K562 (cell line): Measurements from ENCODE around the gene C1R. TPM values are rescaled to one million over a fixed set of nuclear protein-coding genes. Genes with fewer than 3 reads are reported as not detected.

Source experiments
- ATAC-seq: fragments of 200-7000 bp; cut with Tn5 transposase; 3 replicates; pipeline ENCODE4 v1.9.1; 2020; ENCODE audit warnings: moderate library complexity
- BruUV-seq: library from RNA; stranded (reverse); fragments of 400-500 nt; replicated peaks from 2 replicates; lab custom pipeline; 2021; lab: Mats Ljungman, UMichigan
- CTCF ChIA-PET: fragments of 300-600 bp; formaldehyde crosslinking; extraction: SDS; loops from one replicate; lab custom pipeline; 2021; ENCODE audit warnings: low intra/inter-chr PET ratio; lab: Yijun Ruan, JAX
- POLR2A ChIA-PET: fragments of 300-600, 350-650 bp; sonication (Branson Sonifier 250); formaldehyde crosslinking; extraction: SDS; loops from one replicate; lab custom pipeline; 2021; ENCODE audit warnings: antibody characterized with exemption, inconsistent platforms; lab: Yijun Ruan, JAX
- DNase-seq, 4 experiments: peaks; one replicate each; pipeline versions ENCODE4 v3.0.0 to v3.0.0-alpha.2; 2011 to 2018; ENCODE audit warnings: low spot score in 3 of 4, mixed read lengths in 3 of 4; ENCODE audit errors: extremely low read depth in 1 of 4
- FAIRE-seq: peaks from 2 replicates; lab custom pipeline; 2011; peaks lifted over from hg19 to GRCh38; lab: Jason Lieb, UNC
- H2AFZ ChIP-seq: 2 replicates; pipeline ENCODE4 v1.6.0; 2011; ENCODE audit warnings: low read depth, low read length, control low read depth, inconsistent platforms
- H3K27ac ChIP-seq: fragments of 200-600 bp; 3 replicates; pipeline ENCODE4 v1.8.0; 2011; ENCODE audit warnings: low read depth, mild to moderate bottlenecking, control low read depth, inconsistent platforms, low read length, moderate library complexity, mixed read lengths; ENCODE audit errors: extremely low read depth
- H3K27me3 ChIP-seq, 2 experiments: fragments of 300-600 bp in 1 of 2; 2 replicates in 1 of 2; 3 replicates in 1 of 2; pipeline versions ENCODE4 v1.6.0 to v1.8.0; 2011; ENCODE audit warnings: inconsistent platforms in 2 of 2, low read length in 2 of 2, mild to moderate bottlenecking in 1 of 2, mixed read lengths in 1 of 2, moderate library complexity in 1 of 2; ENCODE audit not compliant: control insufficient read depth in 2 of 2, insufficient read depth in 2 of 2
- H3K36me3 ChIP-seq: fragments of 300-600 bp; 3 replicates; pipeline ENCODE4 v1.8.0; 2011; ENCODE audit warnings: mild to moderate bottlenecking, low read length, inconsistent platforms; ENCODE audit not compliant: control insufficient read depth, insufficient read depth
- H3K4me1 ChIP-seq, 2 experiments: fragments of 200-600 bp in 1 of 2; replicated peaks in 1 of 2; 2 replicates in 1 of 2; 3 replicates in 1 of 2; pipeline versions ENCODE4 v1.5.1 to v1.8.0; 2011; ENCODE audit warnings: inconsistent platforms in 2 of 2, low read length in 2 of 2, mild to moderate bottlenecking in 1 of 2, mixed read lengths in 1 of 2, moderate library complexity in 1 of 2; ENCODE audit not compliant: control insufficient read depth in 2 of 2, insufficient read depth in 2 of 2
- H3K4me2 ChIP-seq: 2 replicates; pipeline ENCODE4 v1.6.1; 2011; ENCODE audit warnings: low read length, control low read depth, inconsistent platforms, mixed read lengths; ENCODE audit not compliant: insufficient read depth
- H3K4me3 ChIP-seq: fragments of 200-600 bp; sonication (generic), shearing (Covaris generic); 2 replicates; pipeline ENCODE4 v1.5.1; 2016; ENCODE audit warnings: control low read depth, inconsistent platforms
- H3K79me2 ChIP-seq: fragments of 200-600 bp; 3 replicates; pipeline ENCODE4 v1.8.0; 2011; ENCODE audit warnings: low read length, inconsistent platforms; ENCODE audit not compliant: control insufficient read depth, insufficient read depth
- H3K9ac ChIP-seq, 2 experiments: 2 replicates each; pipeline versions ENCODE4 v1.6.0 to v1.6.1; 2011; ENCODE audit warnings: low read depth in 2 of 2, low read length in 2 of 2, control low read depth in 1 of 2, inconsistent platforms in 1 of 2, mild to moderate bottlenecking in 1 of 2, mixed read lengths in 1 of 2; ENCODE audit not compliant: insufficient read depth in 1 of 2
- H3K9me1 ChIP-seq: one replicate; pipeline ENCODE4 v1.6.0; 2011; ENCODE audit warnings: inconsistent platforms, mild to moderate bottlenecking, low read length, moderate library complexity; ENCODE audit not compliant: control insufficient read depth, insufficient read depth
- H3K9me3 ChIP-seq: replicated peaks from 2 replicates; pipeline ENCODE4 v1.5.1; 2011; ENCODE audit warnings: low read depth, low read length, inconsistent platforms; ENCODE audit not compliant: control insufficient read depth, insufficient read depth
- H4K20me1 ChIP-seq: replicated peaks from 2 replicates; pipeline ENCODE4 v1.6.1; 2011; ENCODE audit warnings: low read length, inconsistent platforms, mixed read lengths; ENCODE audit not compliant: control insufficient read depth, insufficient read depth
- DACH1 ChIP-seq: fragments of 450-650 bp; IDR thresholded peaks from 2 replicates; pipeline ENCODE4 v1.6.1; 2018; ENCODE audit not compliant: partially characterized antibody
- HCFC1 ChIP-seq: IDR thresholded peaks from 2 replicates; pipeline ENCODE4 v1.6.1; 2012; ENCODE audit warnings: low read depth, low read length, improper control_type of control experiment
- PHB2 ChIP-seq: fragments of 450-650 bp; IDR thresholded peaks from 2 replicates; pipeline ENCODE4 v1.6.1; 2017; ENCODE audit warnings: low read depth
- SAFB2 ChIP-seq: fragments of 200-400 bp; formaldehyde crosslinking; IDR thresholded peaks from 2 replicates; pipeline ENCODE4 v1.6.1; 2018; ENCODE audit warnings: borderline replicate concordance, low read length, low read depth, moderate library complexity; ENCODE audit not compliant: severe bottlenecking
- SLC30A9 ChIP-seq: fragments of 250-450 bp; sonication (Bioruptor Pico); IDR thresholded peaks from 2 replicates; pipeline ENCODE4 v1.8.0; 2022; ENCODE audit warnings: mild to moderate bottlenecking, moderate library complexity
- TSC22D4 ChIP-seq: fragments of 450-650 bp; IDR thresholded peaks from 2 replicates; pipeline ENCODE4 v1.6.1; 2016; ENCODE audit warnings: missing genetic modification characterization, missing biosample characterization, control low read depth
- XRCC3 ChIP-seq: fragments of 450-650 bp; IDR thresholded peaks from 2 replicates; pipeline ENCODE4 v1.6.1; 2017; ENCODE audit warnings: mild to moderate bottlenecking, moderate library complexity
- ZBTB7A ChIP-seq: IDR thresholded peaks from 2 replicates; pipeline ENCODE4 v1.6.1; 2011; ENCODE audit warnings: low read depth, mild to moderate bottlenecking, low read length, moderate library complexity, borderline replicate concordance; ENCODE audit not compliant: control insufficient read depth
- ZBTB8A ChIP-seq: fragments of 450-650 bp; IDR thresholded peaks from 2 replicates; pipeline ENCODE4 v1.6.1; 2018; ENCODE audit warnings: mild to moderate bottlenecking, moderate library complexity; ENCODE audit not compliant: partially characterized antibody
- ZNF23 ChIP-seq: fragments of 250-450 bp; sonication (Bioruptor Pico); IDR thresholded peaks from 2 replicates; pipeline ENCODE4 v1.4.0; 2020; ENCODE audit warnings: mild to moderate bottlenecking
- ZNF57 ChIP-seq: fragments of 450-650 bp; formaldehyde crosslinking; IDR thresholded peaks from 2 replicates; pipeline ENCODE4 v1.4.0; 2020; ENCODE audit warnings: mild to moderate bottlenecking, moderate library complexity
- ZNF717 ChIP-seq: fragments of 250-450 bp; sonication (Bioruptor Pico); IDR thresholded peaks from 2 replicates; pipeline ENCODE4 v1.5.0; 2021
- WGBS: fragments of 100-300 bp; shearing (Covaris generic); methylation state at CpG from one replicate; pipeline ENCODE4 v1.1.6; 2016; ENCODE audit warnings: low coverage, mixed read lengths; ENCODE audit not compliant: insufficient coverage; ENCODE audit errors: missing lambda C conversion rate; 5-methylcytosine and 5-hydroxymethylcytosine counted together
- in situ Hi-C: fragments of 300-500 bp; cut with MboI; formaldehyde crosslinking; loops from 4 replicates; pipeline ENCODE4 v1.15.0; 2018; ENCODE audit warnings: inconsistent platforms, mixed read lengths
- intact Hi-C: fragments of 100-400 bp; cut with micrococcal nuclease; formaldehyde crosslinking; loops from 2 replicates; pipeline ENCODE4 v1.14.2; 2022
- polyA plus RNA-seq, 8 experiments: library from polyadenylated mRNA; depleted of rRNA in 4 of 8; stranded (reverse) in 5 of 8; unstranded in 3 of 8; fragments of >200 nt; fragmentation: Nextera tagmentation in 2 of 8; fragmentation: Illumina TruSeq in 1 of 8; extraction: Ambion mirVana in 2 of 8; extraction: Trizol in 1 of 8; gene quantifications; 2 replicates each; pipeline versions ENCODE4 v1.2.1 to v1.2.3, GENCODE V29; 2011 to 2014; ENCODE audit warnings: inconsistent platforms in 1 of 8, missing spikeins in 1 of 8
- total RNA-seq, 7 experiments: library from RNA; depleted of rRNA in 6 of 7; stranded (reverse); fragments of >200 nt in 6 of 7; fragmentation: Illumina TruSeq in 2 of 7; extraction: Trizol in 2 of 7; gene quantifications; 2 replicates each; pipeline versions ENCODE4 v1.2.1 to v1.2.3, GENCODE V29; 2011 to 2021; ENCODE audit warnings: low replicate concordance in 1 of 7
- TF ChIP-seq, protein P1 (sequence below): fragments of 250-450 bp; sonication (Bioruptor Pico); IDR thresholded peaks from 2 replicates; pipeline ENCODE4 v1.4.0; 2020; ENCODE audit warnings: mild to moderate bottlenecking

C1R gene
- total and polyA plus RNA-seq, 9 of the 15 experiments (the other 6 are each of a cell fraction or from before 2014, with no cell fraction given), result 0.07 to 1.0 (median 0.33) TPM; not detected in 1

DNA sequence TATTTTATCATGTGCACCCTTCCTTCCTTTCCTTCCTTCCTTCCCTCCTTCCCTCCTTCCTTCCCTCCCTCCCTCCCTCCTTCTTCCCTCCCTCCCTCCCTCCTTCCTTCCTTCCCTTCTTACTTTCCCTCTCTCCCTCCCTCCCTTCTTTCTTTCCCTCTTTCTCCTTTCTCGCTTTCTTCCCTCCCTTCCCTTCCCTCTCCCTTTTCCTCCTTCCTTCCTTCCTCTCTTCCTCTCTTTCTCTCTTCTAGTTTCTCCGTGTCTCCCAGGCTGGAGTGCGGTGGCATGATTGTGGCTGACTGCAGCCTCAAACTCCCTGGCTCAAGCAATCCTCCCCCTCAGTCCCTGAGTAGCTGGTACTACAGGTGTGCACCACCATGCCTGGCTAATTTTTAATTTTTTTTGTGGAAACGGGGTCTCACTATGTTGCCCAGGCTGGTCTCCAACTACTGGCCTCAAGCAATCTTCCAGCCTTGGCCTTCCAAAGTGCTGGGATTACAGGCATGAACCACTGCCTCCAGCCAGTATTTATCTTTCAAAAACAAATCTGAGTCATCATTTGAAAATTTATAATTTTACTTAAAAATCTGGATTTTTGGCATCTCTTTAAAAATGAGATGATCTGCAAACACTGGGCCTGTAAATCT, 8.9 kb upstream of the C1R start:
- H3K9ac ChIP-seq, result no peak overlapping the region
- TF ChIP-seq SLC30A9 (CRISPR knock-in tag), result no peak
- no peak for TF ChIP-seq ZNF717
- TF ChIP-seq, protein P1, sequence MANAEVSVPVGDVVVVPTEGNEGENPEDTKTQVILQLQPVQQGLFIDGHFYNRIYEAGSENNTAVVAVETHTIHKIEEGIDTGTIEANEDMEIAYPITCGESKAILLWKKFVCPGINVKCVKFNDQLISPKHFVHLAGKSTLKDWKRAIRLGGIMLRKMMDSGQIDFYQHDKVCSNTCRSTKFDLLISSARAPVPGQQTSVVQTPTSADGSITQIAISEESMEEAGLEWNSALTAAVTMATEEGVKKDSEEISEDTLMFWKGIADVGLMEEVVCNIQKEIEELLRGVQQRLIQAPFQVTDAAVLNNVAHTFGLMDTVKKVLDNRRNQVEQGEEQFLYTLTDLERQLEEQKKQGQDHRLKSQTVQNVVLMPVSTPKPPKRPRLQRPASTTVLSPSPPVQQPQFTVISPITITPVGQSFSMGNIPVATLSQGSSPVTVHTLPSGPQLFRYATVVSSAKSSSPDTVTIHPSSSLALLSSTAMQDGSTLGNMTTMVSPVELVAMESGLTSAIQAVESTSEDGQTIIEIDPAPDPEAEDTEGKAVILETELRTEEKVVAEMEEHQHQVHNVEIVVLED, result no peak
- no peak for TF ChIP-seq HCFC1
- TF ChIP-seq TSC22D4 (tag), result no peak
- TF ChIP-seq XRCC3, result no peak
- no peak for TF ChIP-seq PHB2
- no peak for TF ChIP-seq DACH1
- no peak for TF ChIP-seq SAFB2
- no peak for TF ChIP-seq ZNF57 (CRISPR knock-in tag)
- no peak for TF ChIP-seq ZNF23 (CRISPR knock-in tag)
- no peak for TF ChIP-seq ZBTB7A
- no peak for TF ChIP-seq ZBTB8A
- no peaks in the 10 kb centered on the region for H3K27me3 ChIP-seq
- no TSS peak for BruUV-seq
- ChIA-PET POLR2A (no interaction called here), CTCF (interaction anchor here (0.6 kb wide), 1 partner anchor 9 kb away, joined by 5 read pairs; no protein-coding TSS in a partner anchor)
- no peak overlapping the region for H3K4me2 ChIP-seq
- H3K27ac ChIP-seq, result no peak overlapping the region
- DNase-seq (no peak), FAIRE-seq (no peak), ATAC-seq (no peak)
- H4K20me1 ChIP-seq, result no peaks in the 10 kb centered on the region
- intact Hi-C loops, result no loop called here
- peaks cover 0 to 11% of the 10 kb centered on the region in 2 experiments; a peak in 2 of 5 replicates for H3K4me1 ChIP-seq
- peaks cover 36% of the 10 kb centered on the region; the same call in 2 of the 3 replicates for H3K36me3 ChIP-seq
- 73% methylated on average over 4 of the region's 4 CpGs for WGBS
- H3K79me2 ChIP-seq, result peaks cover 8% of the 10 kb centered on the region
- no peaks in the 10 kb centered on the region for H3K9me1 ChIP-seq
- in situ Hi-C loops, result no loop called here
- H3K9me3 ChIP-seq, result peaks cover under 1% of the 10 kb centered on the region; the same call in 1 of the 2 replicates
- no peak overlapping the region for H3K4me3 ChIP-seq
- H2AFZ ChIP-seq, result no peak overlapping the region
